22Rv1 (cell line): ENCODE measurements around the gene TRIM39.

ENCODE experiments used
- CTCF ChIP-seq: fragments of 450-650 bp; IDR thresholded peaks from 2 replicates; pipeline ENCODE4 v1.5.1; 2017; ENCODE audit warnings: mild to moderate bottlenecking
- ZFX ChIP-seq: fragments of 450-650 bp; IDR thresholded peaks from 2 replicates; pipeline ENCODE4 v1.6.1; 2017; ENCODE audit warnings: antibody characterized with exemption, borderline replicate concordance

GRCh38 chr6:30282522-30282921, 44.2 kb upstream of the TRIM39 start:
- TF ChIP-seq CTCF (no peak), ZFX (no peak)
